ENCODE measurements around the gene PRXL2C. TPM values are rescaled to one million over a fixed set of nuclear protein-coding genes. Genes with fewer than 3 reads are reported as not detected.
"Not testable (repeated sequence)": the region's sequence is repeated elsewhere in the genome, so short reads cannot be mapped to it uniquely, and the experiment has no call there.

The PRXL2C gene
- total RNA-seq, 1 donor from 2014 or later: 7.5 TPM

DNA sequence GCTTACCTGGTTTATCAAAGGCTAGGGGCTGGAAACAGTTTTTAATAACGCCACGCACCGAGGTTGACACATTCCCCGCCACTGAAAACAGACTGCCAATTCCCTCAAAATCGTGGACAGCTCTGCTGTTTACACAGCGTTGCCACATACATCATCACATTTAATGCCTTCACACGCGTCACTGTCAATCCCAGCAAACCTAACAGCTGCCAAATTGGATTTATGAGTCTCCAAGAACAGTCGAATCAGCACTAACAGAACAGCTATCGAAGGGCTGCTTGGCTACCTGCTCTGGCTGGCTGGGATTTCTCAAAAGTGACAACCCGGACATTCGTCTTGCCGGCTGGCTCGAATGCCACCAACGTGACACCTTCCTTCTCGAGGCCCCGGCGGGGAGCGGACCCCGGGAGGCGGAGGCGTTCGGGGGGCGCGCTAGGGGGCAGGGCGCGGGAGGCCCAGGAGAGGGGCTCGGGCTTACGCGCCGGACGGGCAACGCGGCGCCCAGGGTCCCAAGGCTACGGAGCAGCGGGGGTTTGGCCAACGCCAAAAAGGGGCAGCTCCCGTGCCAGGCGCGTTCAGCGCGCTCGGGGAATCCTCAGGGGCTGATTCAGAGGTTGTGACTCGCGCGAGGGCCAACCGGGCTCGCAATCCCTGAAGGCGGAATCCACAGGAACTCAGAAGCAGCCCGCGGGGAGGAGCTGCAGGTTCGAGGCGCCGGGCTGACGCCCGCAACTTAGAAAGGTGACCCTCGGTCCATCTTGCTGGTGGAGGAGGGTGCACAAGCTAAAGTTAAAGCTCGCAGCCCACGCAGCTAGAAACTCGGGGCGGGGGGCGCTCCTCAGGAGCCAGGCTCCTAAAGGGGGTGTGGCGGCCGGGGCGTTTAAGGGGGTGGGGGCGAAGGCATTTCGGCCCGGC lies 36.7 kb downstream of the PRXL2C start:
- no peak for DNase-seq (ENCODE audit: extremely low spot score, unreplicated experiment)
- Mint-ChIP-seq H3K36me3 (no peaks in the 10 kb centered on the region), H3K4me1 (ENCODE audit: unreplicated experiment) (peaks cover 36% of the 10 kb centered on the region), H3K27ac (peak overlapping the region; percentile 89), H3K9me3 (no peaks in the 10 kb centered on the region), H3K4me3 (peak overlapping the region; percentile 88), H3K27me3 (peaks cover 4% of the 10 kb centered on the region)
- TF ChIP-seq, protein P1, sequence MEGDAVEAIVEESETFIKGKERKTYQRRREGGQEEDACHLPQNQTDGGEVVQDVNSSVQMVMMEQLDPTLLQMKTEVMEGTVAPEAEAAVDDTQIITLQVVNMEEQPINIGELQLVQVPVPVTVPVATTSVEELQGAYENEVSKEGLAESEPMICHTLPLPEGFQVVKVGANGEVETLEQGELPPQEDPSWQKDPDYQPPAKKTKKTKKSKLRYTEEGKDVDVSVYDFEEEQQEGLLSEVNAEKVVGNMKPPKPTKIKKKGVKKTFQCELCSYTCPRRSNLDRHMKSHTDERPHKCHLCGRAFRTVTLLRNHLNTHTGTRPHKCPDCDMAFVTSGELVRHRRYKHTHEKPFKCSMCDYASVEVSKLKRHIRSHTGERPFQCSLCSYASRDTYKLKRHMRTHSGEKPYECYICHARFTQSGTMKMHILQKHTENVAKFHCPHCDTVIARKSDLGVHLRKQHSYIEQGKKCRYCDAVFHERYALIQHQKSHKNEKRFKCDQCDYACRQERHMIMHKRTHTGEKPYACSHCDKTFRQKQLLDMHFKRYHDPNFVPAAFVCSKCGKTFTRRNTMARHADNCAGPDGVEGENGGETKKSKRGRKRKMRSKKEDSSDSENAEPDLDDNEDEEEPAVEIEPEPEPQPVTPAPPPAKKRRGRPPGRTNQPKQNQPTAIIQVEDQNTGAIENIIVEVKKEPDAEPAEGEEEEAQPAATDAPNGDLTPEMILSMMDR (conservative IDR thresholded peaks at IDR 0.05): no peak

DNA sequence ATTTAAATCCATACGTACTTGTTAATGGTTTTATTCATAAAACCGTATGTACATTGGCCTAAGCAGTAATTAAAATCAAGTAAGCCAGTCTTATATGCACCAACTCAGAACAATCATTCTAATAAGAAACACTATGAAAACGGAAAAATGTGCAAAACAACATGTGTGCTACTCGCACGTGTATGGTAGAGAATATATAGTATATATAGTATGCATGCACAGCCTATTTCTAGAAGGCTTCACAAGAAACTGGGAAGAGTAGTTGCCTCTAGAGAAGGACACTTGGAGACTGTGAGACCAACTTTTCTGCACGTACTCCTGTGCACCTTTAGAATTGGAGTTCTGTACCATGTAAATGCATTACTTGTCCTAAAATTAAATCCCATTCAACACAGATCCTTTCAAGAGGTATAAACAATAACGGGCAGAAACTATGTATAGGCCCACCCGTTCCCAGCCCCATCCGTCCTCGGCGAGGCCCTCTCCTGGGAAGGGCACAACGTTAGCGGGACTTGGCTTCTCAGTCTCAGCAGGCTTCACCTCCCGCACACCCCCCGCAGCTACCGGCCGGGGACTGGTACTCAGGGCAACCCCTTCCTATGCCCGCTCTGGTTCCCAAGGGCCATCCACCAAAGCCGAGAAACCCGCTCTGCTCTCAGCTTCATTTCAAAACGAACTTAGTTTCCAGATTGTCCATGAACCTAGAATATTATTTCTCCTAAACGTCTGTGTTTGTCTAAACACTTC lies 37.5 kb downstream of the PRXL2C start:
- H3K27ac Mint-ChIP-seq: peak overlapping the region; percentile 89
- H3K36me3 Mint-ChIP-seq: no peaks in the 10 kb centered on the region
- no peaks in the 10 kb centered on the region for H3K9me3 Mint-ChIP-seq
- peaks cover 42% of the 10 kb centered on the region for H3K4me1 Mint-ChIP-seq (ENCODE audit: unreplicated experiment)
- TF ChIP-seq, protein P1 (conservative IDR thresholded peaks at IDR 0.05): no peak
- H3K4me3 Mint-ChIP-seq: peak overlapping the region; percentile 88
- H3K27me3 Mint-ChIP-seq: peaks cover 8% of the 10 kb centered on the region
- no peak for DNase-seq (ENCODE audit: extremely low spot score, unreplicated experiment)

DNA sequence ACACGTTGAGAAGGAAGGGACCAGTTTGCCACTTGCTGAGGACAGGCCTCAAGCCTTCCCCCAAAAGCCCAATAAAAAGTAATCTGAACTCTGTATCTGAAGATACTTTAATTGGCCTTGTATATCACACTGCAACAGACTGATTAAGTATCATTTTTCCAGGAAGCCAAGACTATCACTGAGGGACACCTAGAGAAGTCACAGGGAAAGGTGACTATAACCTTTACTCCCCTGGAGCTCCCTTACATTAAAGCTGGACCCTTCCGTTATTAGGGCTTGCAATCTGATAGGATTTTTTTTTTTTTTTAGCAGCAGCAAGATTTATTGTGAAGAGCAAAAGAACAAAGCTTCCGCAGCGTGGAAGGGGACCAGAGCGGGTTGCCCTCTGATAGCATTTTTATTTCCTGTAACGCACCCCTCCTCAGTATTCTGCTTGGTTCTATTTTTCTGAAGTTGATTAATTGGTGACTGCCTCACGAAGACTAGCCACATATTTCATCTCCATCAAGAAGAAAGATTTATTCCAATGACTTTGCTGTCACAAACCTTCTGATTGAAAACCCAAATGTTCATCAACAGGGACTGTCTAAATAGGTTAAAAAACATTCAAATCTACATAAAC lies 38.2 kb downstream of the PRXL2C start:
- H3K9me3 Mint-ChIP-seq: no peaks in the 10 kb centered on the region
- H3K4me3 Mint-ChIP-seq: peak overlapping the region; percentile 88
- peaks cover 48% of the 10 kb centered on the region for H3K4me1 Mint-ChIP-seq (ENCODE audit: unreplicated experiment)
- TF ChIP-seq, protein P1 (conservative IDR thresholded peaks at IDR 0.05): no peak
- no peaks in the 10 kb centered on the region for H3K36me3 Mint-ChIP-seq
- peak overlapping the region; percentile 89 for H3K27ac Mint-ChIP-seq
- no peak for DNase-seq (ENCODE audit: extremely low spot score, unreplicated experiment)
- peaks cover 10% of the 10 kb centered on the region for H3K27me3 Mint-ChIP-seq

DNA sequence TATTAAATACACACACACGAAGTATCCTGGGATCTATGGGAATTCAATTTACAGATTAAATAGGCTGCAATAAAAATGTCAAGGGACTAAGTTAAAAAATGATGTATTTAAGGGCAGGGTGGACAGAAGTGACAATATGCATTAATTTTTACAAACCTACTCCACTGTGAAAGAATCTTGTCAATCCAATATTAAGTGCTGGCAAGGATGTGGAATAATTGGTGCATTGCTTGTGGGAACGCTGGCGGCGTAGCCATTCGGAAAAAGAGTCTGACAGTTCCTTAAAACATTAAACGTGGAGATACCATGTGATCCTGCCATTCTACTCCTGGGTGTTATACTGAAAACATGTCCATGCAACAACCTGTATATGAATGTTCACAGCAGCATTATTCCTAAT lies 39.7 kb downstream of the PRXL2C start:
- H3K4me3 Mint-ChIP-seq: no peak overlapping the region
- no peaks in the 10 kb centered on the region for H3K9me3 Mint-ChIP-seq

DNA sequence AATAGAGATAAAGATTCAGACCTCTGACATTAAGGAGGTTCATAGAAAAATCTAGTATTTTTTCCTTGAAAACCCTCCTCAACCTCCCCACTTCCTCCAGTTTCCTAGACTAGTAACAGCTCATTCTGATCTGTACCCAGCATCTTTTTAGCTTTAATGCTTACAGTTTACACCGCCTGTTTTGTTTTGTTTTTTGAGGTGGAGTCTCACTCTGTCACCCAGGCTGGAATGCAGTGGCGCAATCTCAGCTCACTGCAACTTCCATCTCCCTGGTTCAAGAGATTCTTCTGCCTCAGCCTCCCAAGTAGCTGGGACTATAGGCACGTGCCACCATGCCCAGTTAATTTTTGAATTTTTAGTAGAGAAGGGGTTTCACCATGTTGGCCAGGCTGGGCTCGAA lies 40.5 kb downstream of the PRXL2C start:
- H3K36me3 Mint-ChIP-seq; DNase-seq (ENCODE audit: extremely low spot score, unreplicated experiment); H3K9me3 Mint-ChIP-seq; H3K4me3 Mint-ChIP-seq: not testable (repeated sequence)
- H3K27me3 Mint-ChIP-seq: peaks cover 10% of the 10 kb centered on the region
- peak overlapping the region; percentile 6 for H3K27ac Mint-ChIP-seq
- H3K4me1 Mint-ChIP-seq (ENCODE audit: unreplicated experiment): peaks cover 30% of the 10 kb centered on the region

More for the DNA sequence above, 39.7 kb downstream of the PRXL2C start:
- TF ChIP-seq, protein P1 (conservative IDR thresholded peaks at IDR 0.05): no peak
- Mint-ChIP-seq H3K27me3 (peaks cover 10% of the 10 kb centered on the region), H3K27ac (no peak overlapping the region), H3K36me3 (no peaks in the 10 kb centered on the region), H3K4me1 (ENCODE audit: unreplicated experiment) (peaks cover 37% of the 10 kb centered on the region)
- DNase-seq (ENCODE audit: extremely low spot score, unreplicated experiment): no peak

Measured in type B pancreatic cell (in vitro differentiated cells).